SKM-1 (cell line): ENCODE measurements around the gene SUV39H2.
A peak's percentile ranks its signal among the peaks of the same experiment; 100 is the strongest.
"Not testable (repeated sequence)": the region's sequence is repeated elsewhere in the genome, so short reads cannot be mapped to it uniquely, and the experiment has no call there.

Experiments used
- DNase-seq: peaks from one replicate; lab custom pipeline; 2025; ENCODE audit not compliant: unreplicated experiment; lab: John Stamatoyannopoulos, UW

Gene SUV39H2

GRCh38 chr10:14878266-14879123 is at the start of gene SUV39H2:
Gene SUV39H2 (plus strand): TSS chr10:14878866. CDS start chr10:14878889, 23 bp downstream.
- DNase-seq: peak; percentile 31

- no peak for DNase-seq
Observed at GRCh38 chr10:14833106-14833505, 45.6 kb upstream of the SUV39H2 start.

- DNase-seq: no peak
Observed at GRCh38 chr10:14836208-14836607, 42.5 kb upstream of the SUV39H2 start.

GRCh38 chr10:14837003-14837756 is 41.5 kb upstream of the SUV39H2 start:
- DNase-seq: no peak

- peak; percentile 89 for DNase-seq
Observed at GRCh38 chr10:14837757-14838581, 40.7 kb upstream of the SUV39H2 start, which contains the start of the genes CDNF, HSPA14 and MSANTD7. Gene CDNF (minus strand): TSS chr10:14838037. CDS start chr10:14837946, 91 bp downstream. Gene HSPA14 (plus strand): TSS chr10:14838306. CDS start chr10:14838403, 97 bp downstream. Gene MSANTD7 (plus strand): TSS chr10:14838306. CDS start chr10:14842285, 3,979 bp downstream.

GRCh38 chr10:14838582-14839304 is 39.9 kb upstream of the SUV39H2 start:
- no peak for DNase-seq

- DNase-seq: no peak
Observed at GRCh38 chr10:14839305-14839695, 39.4 kb upstream of the SUV39H2 start.

- DNase-seq: no peak
Observed at GRCh38 chr10:14840178-14840577, 38.5 kb upstream of the SUV39H2 start.

- DNase-seq: no peak
Observed at GRCh38 chr10:14843327-14843988, 35.2 kb upstream of the SUV39H2 start.

- no peak for DNase-seq
Observed at GRCh38 chr10:14844948-14845347, 33.7 kb upstream of the SUV39H2 start.

GRCh38 chr10:14852236-14852635 is 26.4 kb upstream of the SUV39H2 start:
- no peak for DNase-seq

- DNase-seq: no peak
Observed at GRCh38 chr10:14855453-14855852, 23.2 kb upstream of the SUV39H2 start.

GRCh38 chr10:14858338-14858960 is 20.2 kb upstream of the SUV39H2 start:
- DNase-seq: no peak

GRCh38 chr10:14859043-14859442 is 19.6 kb upstream of the SUV39H2 start:
- no peak for DNase-seq

GRCh38 chr10:14859775-14860174 is 18.9 kb upstream of the SUV39H2 start:
- DNase-seq: no peak

GRCh38 chr10:14860791-14861190 is 17.9 kb upstream of the SUV39H2 start:
- no peak for DNase-seq

- DNase-seq: not testable (repeated sequence)
Observed at GRCh38 chr10:14864466-14864865, 14.2 kb upstream of the SUV39H2 start.

- DNase-seq: not testable (repeated sequence)
Observed at GRCh38 chr10:14864871-14865270, 13.8 kb upstream of the SUV39H2 start.

- DNase-seq: no peak
Observed at GRCh38 chr10:14873090-14873760, 5.4 kb upstream of the SUV39H2 start.
